Breast epithelium (tissue), 4 donors: ENCODE data around the gene IGDCC3. TPM values are rescaled to one million over a fixed set of nuclear protein-coding genes. Genes with fewer than 3 reads are reported as not detected.
"Not testable (repeated sequence)": the region's sequence is repeated elsewhere in the genome, so short reads cannot be mapped to it uniquely, and the experiment has no call there.

ENCODE experiments used
- DNase-seq, 2 donors: peaks; one replicate each; pipeline ENCODE4 v3.0.0-alpha.2; 2019; ENCODE audit warnings: low spot score in 2 of 2
- H3K27ac ChIP-seq, 2 donors: fragments of 200-600 bp; sonication (generic) in 1 of 2; one replicate each; pipeline ENCODE4 v1.5.1; 2016 to 2019; ENCODE audit warnings: mild to moderate bottlenecking in 1 of 2
- H3K27me3 ChIP-seq, 2 donors: fragments of 200-600 bp; sonication (generic) in 1 of 2; one replicate each; pipeline versions ENCODE4 v1.5.1 to v1.6.0; 2017 to 2019; ENCODE audit warnings: control low read depth in 1 of 2, mild to moderate bottlenecking in 1 of 2
- H3K36me3 ChIP-seq: fragments of 200-600 bp; one replicate; pipeline ENCODE4 v1.5.1; 2019
- H3K4me1 ChIP-seq, 2 donors: fragments of 200-600 bp; sonication (generic); one replicate each; pipeline ENCODE4 v1.5.1; 2016 to 2019; ENCODE audit warnings: control low read depth in 1 of 2
- H3K4me3 ChIP-seq, 3 donors: fragments of 200-600 bp; sonication (generic); 1 replicate in 2 of 3; 2 replicates in 1 of 3; pipeline ENCODE4 v1.5.1; 2016 to 2019; ENCODE audit warnings: mild to moderate bottlenecking in 3 of 3, moderate library complexity in 2 of 3
- H3K9me3 ChIP-seq, 2 donors: fragments of 200-600 bp; sonication (generic) in 1 of 2; one replicate each; pipeline ENCODE4 v1.5.1; 2016 to 2019; ENCODE audit warnings: control low read depth in 1 of 2
- POLR2A ChIP-seq: fragments of 450-650 bp; IDR thresholded peaks from one replicate; pipeline ENCODE4 v1.6.1; 2016; ENCODE audit warnings: antibody characterized with exemption, mild to moderate bottlenecking, moderate library complexity
- POLR2AphosphoS5 ChIP-seq, 3 donors: sonication (generic); formaldehyde crosslinking; IDR thresholded peaks; one replicate each; pipeline ENCODE4 v1.6.1; 2017; ENCODE audit warnings: antibody characterized with exemption in 3 of 3
- intact Hi-C: fragments of 100-400 bp; cut with DNase I; formaldehyde crosslinking; loops from one replicate; pipeline ENCODE4 v1.15.1; 2023; ENCODE audit warnings: low total_unique reads
- total RNA-seq, 3 donors: library from RNA; depleted of rRNA; stranded (reverse); fragments of >200 nt; gene quantifications; one replicate each; pipeline ENCODE4 v1.1.0, GENCODE V29; 2016
- TF ChIP-seq, protein P1 (sequence below), 3 donors: fragments of 450-650 bp; IDR thresholded peaks; one replicate each; pipeline ENCODE4 v1.5.1; 2016 to 2017; ENCODE audit warnings: antibody characterized with exemption in 3 of 3, mild to moderate bottlenecking in 3 of 3, moderate library complexity in 3 of 3

Gene IGDCC3
- total RNA-seq, 3 donors from 2014 or later: 0.33 to 1.8 TPM; not detected in 1

DNA sequence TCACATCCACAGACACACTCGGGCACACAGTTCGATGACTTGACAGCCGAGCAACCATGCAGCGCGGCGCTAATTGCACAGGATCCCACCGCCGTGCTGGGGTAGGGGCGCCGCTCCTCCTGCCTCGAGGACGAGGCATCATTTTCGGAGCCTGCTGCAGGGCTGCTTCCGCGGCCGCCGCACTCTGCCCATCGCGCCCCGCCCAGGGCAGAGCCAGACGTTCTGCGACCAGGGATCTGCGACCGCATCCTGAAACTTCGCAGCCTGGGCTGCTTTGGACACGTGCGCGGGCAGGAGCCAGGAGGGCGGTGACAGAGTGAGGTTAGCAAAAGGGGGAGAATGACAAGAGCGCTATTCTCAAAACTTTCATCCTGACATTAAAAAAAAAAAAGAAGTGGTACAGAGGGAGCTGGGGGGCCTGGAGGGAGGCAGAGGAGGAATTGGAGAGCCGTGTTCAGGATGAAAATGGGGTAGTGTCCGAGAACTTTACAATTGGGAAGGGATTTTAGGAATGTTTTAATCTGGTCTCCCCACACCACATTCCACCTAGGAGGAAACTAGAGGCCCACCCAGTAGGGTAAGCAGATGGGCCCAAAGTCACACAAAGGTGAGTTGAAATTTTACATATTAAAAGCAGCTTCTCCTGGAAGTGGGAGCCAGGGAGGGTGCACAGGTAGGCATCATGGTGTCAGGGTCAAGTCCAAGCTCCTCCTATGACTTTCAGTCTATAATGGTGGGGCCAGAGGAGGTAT is 15.9 kb downstream of the IGDCC3 start:
- intact Hi-C loops: loop anchor here (10.0 kb wide), 1 partner anchor 213 kb away; no protein-coding TSS in a partner anchor
- DNase-seq: no peak

DNA sequence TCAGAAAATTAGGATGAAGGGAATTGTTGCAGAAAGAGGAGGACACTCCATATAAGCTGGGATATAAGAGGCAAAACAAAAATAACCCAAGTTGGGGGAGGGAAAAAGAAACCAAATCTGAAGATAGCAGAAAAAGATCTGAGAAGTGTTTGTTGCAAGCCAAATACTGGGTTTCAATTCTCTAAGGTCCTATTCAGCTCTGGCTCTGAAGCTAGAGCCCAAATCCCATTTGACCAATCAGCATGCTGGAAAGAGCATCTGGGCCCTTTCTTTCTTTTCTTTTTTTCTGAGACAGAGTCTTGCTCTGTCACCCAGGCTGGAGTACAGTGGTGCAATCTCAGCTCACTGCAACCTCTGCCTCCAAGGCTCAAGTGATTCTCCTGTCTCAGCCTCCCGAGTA is 17.3 kb downstream of the IGDCC3 start:
- no peak for DNase-seq
- no peaks in the 10 kb centered on the region for H3K36me3 ChIP-seq
- H3K27me3 ChIP-seq: peaks cover 0 to 7% of the 10 kb centered on the region in 2 donors
- H3K4me3 ChIP-seq: no peak overlapping the region
- TF ChIP-seq, protein P1, sequence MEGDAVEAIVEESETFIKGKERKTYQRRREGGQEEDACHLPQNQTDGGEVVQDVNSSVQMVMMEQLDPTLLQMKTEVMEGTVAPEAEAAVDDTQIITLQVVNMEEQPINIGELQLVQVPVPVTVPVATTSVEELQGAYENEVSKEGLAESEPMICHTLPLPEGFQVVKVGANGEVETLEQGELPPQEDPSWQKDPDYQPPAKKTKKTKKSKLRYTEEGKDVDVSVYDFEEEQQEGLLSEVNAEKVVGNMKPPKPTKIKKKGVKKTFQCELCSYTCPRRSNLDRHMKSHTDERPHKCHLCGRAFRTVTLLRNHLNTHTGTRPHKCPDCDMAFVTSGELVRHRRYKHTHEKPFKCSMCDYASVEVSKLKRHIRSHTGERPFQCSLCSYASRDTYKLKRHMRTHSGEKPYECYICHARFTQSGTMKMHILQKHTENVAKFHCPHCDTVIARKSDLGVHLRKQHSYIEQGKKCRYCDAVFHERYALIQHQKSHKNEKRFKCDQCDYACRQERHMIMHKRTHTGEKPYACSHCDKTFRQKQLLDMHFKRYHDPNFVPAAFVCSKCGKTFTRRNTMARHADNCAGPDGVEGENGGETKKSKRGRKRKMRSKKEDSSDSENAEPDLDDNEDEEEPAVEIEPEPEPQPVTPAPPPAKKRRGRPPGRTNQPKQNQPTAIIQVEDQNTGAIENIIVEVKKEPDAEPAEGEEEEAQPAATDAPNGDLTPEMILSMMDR (IDR thresholded peaks at IDR 0.05): no peak
- TF ChIP-seq POLR2AphosphoS5 (IDR thresholded peaks at IDR 0.05) (no peak), POLR2A (no peak)
- no peaks in the 10 kb centered on the region for H3K4me1 ChIP-seq
- intact Hi-C loops: loop anchor here (10.0 kb wide), 1 partner anchor 214 kb away; no protein-coding TSS in a partner anchor
- no peak overlapping the region for H3K27ac ChIP-seq
- H3K9me3 ChIP-seq: no peaks in the 10 kb centered on the region

More for the DNA sequence above, 15.9 kb downstream of the IGDCC3 start:
- no peak for TF ChIP-seq POLR2AphosphoS5 (IDR thresholded peaks at IDR 0.05)
- TF ChIP-seq, protein P1 (IDR thresholded peaks at IDR 0.05): no peak
- no peak for TF ChIP-seq POLR2A
- H3K4me3 ChIP-seq: no peak overlapping the region
- H3K9me3 ChIP-seq: no peaks in the 10 kb centered on the region
- H3K27me3 ChIP-seq: no peaks in the 10 kb centered on the region
- H3K4me1 ChIP-seq: no peaks in the 10 kb centered on the region
- H3K27ac ChIP-seq: no peak overlapping the region
- H3K36me3 ChIP-seq: no peaks in the 10 kb centered on the region

DNA sequence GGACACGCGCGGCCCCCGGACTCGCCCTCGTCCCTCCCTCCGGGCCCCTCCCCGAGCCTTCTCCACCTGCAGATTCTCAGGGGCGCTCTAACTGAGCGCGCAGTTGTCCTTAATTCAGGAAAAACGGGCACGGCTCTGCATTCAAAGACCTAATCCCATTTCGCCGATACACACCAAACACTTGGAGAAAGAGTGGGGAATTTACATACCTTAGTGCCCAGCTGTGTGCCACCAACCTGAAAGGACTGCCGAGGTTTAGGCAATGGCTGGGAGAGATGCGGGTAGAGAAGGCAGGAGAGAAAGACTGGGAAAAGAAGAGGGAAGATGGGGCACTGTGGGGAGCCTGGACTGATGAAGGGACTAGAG is 21.8 kb downstream of the IGDCC3 start:
- Histone ChIP-seq H3K27me3 (peaks cover 0 to 7% of the 10 kb centered on the region in 2 donors), H3K4me1 (no peaks in the 10 kb centered on the region), H3K27ac (no peak overlapping the region), H3K9me3 (peaks cover 5 to 9% of the 10 kb centered on the region in 2 donors), H3K4me3 (peak overlapping the region; percentile 32 to 69 (median 47)), H3K36me3 (no peaks in the 10 kb centered on the region)
- intact Hi-C loops: no loop called here
- TF ChIP-seq, protein P1 (IDR thresholded peaks at IDR 0.05): no peak
- no peak for TF ChIP-seq POLR2AphosphoS5 (IDR thresholded peaks at IDR 0.05)
- no peak for TF ChIP-seq POLR2A
- no peak for DNase-seq

DNA sequence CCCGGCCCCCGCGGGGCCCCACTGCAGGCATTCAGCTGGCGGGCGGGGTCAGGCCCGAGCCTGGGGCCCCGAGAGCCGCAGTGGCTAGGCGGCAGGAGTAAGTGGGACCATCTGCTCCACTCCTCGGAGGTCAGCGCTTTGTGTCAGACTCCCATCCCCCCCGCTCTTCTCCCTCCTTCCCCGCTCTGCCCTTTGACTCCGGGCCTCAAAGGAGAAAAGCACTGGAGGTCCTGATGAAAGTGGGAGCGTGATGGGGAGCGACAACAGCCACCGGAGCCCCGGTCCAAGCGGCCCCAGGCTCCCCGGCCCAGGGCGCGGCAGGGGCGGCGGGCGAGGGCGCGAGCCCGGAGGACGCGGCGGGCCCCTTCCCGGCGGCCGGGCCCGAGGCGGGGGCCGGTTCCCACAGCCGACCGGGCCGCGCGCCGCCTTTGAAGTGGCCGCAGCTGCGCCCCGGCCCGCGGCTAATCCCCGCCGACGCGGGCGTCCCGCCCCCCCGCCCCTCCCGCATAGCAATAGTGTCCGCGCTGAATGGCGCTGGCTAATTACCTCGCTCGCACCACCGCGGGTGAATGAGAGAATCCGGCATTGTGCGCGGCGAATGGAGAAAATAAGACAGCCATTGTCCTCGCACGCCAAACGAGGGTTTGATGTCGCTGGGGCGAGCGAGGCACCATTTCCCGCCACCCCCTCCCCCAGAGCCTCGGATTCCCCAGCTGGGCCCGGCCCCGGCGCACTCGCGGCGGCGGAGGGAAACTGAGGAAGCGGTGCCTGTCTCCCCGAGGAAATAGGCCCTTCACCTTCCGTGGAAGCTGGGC is 22.4 kb downstream of the IGDCC3 start:
- Histone ChIP-seq H3K36me3 (no peaks in the 10 kb centered on the region), H3K4me3 (peak overlapping the region; percentile 32 to 69 (median 47)), H3K27me3 (peaks cover 0 to 7% of the 10 kb centered on the region in 2 donors), H3K9me3 (peaks cover 5 to 9% of the 10 kb centered on the region in 2 donors), H3K27ac (no peak overlapping the region), H3K4me1 (no peaks in the 10 kb centered on the region)
- intact Hi-C loops: no loop called here
- TF ChIP-seq POLR2AphosphoS5 (IDR thresholded peaks at IDR 0.05) (no peak), POLR2A (no peak)
- TF ChIP-seq, protein P1 (IDR thresholded peaks at IDR 0.05): no peak
- DNase-seq: no peak

DNA sequence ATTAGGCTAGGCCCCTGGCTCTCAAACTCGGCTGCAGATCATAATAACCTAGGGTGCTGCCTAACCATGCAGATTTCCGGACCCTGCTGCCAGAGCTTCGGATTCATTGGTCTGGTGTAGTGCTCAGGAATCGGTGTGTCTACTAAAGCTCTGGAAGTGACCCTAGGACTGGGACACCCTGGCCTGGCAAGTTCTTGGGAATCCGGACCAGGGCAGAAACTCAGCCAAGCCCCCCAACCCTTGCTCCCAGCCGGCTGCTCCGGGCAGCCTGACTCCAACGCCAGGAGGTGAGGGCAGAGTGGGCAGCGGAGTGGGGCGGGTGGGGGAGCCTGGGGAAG is 23.0 kb downstream of the IGDCC3 start:
- peak overlapping the region in 2 of 3 donors; percentile 47 to 69 for H3K4me3 ChIP-seq
- TF ChIP-seq, protein P1 (IDR thresholded peaks at IDR 0.05): no peak
- no peak for TF ChIP-seq POLR2A
- TF ChIP-seq POLR2AphosphoS5 (IDR thresholded peaks at IDR 0.05): no peak
- no peak for DNase-seq
- no peaks in the 10 kb centered on the region for H3K36me3 ChIP-seq
- H3K27me3 ChIP-seq: peaks cover 0 to 7% of the 10 kb centered on the region in 2 donors
- intact Hi-C loops: no loop called here
- H3K9me3 ChIP-seq: peaks cover 5 to 9% of the 10 kb centered on the region in 2 donors
- no peaks in the 10 kb centered on the region for H3K4me1 ChIP-seq
- H3K27ac ChIP-seq: no peak overlapping the region

DNA sequence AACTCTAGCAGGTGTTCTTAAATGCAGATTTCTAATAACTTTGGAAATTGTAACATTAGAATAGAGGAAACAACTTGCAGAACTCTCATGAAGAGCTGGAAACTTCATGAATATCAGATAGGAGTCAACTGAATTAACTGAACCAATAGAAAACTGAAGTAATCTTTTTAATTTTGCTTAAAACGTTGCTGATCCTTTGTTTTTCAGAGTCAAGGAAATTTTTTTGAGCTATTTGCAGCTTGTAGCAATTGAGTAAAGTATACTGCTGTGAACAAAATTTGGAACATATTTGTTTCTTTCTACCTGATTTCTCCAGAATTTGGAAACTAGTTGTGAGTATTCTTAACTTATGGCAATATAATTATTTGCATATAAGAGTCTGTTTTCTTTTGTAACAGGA is 25.8 kb downstream of the IGDCC3 start:
- H3K9me3 ChIP-seq, H3K36me3 ChIP-seq, H3K4me3 ChIP-seq, DNase-seq, H3K27ac ChIP-seq, H3K27me3 ChIP-seq, intact Hi-C loops, H3K4me1 ChIP-seq: not testable (repeated sequence)
